ENCODE results near the gene ATG5.

ATG5 gene

GRCh38 chr6:106325336-106326178, at the start of gene ATG5:
Gene ATG5, minus strand, starts transcription at chr6:106325760. Its CDS starts 9,552 bp downstream, at chr6:106316208.
- H3K27ac ChIP-seq: peak within 1 kb of the TSS; percentile 98
- ChIA-PET CTCF (interaction anchor here (0.6 to 0.7 kb wide), 4 partner anchors 12 to 184 kb away, joined by 3 read pairs; no protein-coding TSS in a partner anchor), POLR2A (ENCODE audit: low non-redundant PET) (interaction anchor here (0.5 to 1.2 kb wide), 3 partner anchors 102 to 235 kb away, joined by 3 read pairs; no protein-coding TSS in a partner anchor)
- peak; percentile 98 for DNase-seq (ENCODE audit: low spot score)
- TF ChIP-seq CTCF (conservative IDR thresholded peaks at IDR 0.05; ENCODE audit: low read depth): no peak

GRCh38 chr6:106373502-106374239, 48.1 kb upstream of the ATG5 start:
- TF ChIP-seq CTCF (conservative IDR thresholded peaks at IDR 0.05; ENCODE audit: low read depth): no peak
- no peak for DNase-seq (ENCODE audit: low spot score)
- H3K27ac ChIP-seq: no peak overlapping the region
- ChIA-PET CTCF (no interaction called here), POLR2A (ENCODE audit: low non-redundant PET) (no interaction called here)

DNA sequence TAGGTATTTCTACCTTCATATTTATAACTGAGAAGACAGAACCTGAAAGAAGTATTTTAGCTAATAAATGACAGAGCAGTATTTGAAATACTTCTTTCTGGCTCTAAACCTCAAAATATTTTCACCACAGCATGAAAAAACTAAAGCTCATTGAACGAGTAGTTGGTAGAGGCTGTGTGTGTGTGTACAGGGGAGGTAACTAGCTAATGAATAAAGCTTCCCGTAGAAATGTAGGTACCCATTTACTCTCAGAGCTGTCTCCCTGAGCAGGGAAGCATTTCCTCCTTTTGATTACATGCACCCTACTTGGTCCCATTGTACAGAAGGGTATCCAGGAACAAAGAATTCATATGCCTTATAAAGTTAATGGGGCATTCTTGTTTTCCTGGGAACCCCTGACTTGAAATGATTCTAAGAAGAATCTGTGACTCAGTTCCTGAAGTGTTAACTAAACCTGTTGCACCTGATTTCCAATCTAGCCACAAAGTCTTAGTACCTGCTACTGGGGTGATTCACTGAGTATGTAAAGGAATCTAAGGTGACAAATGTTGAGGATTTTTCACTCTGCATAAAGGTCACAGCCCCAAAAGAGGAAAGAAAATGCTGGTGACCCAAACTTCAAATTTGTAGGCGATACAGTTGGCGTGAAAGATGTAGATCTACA, 47.4 kb upstream of the ATG5 start:
- POLR2A ChIA-PET (ENCODE audit: low non-redundant PET): no interaction called here
- CTCF ChIA-PET: interaction anchor here (4.5 kb wide), 1 partner anchor 13 kb away, joined by 22 read pairs; the partner anchor contains the start of gene CRYBG1
- DNase-seq (ENCODE audit: low spot score): peak; percentile 49
- no peak overlapping the region for H3K27ac ChIP-seq
- no peak for TF ChIP-seq CTCF (conservative IDR thresholded peaks at IDR 0.05; ENCODE audit: low read depth)

DNA sequence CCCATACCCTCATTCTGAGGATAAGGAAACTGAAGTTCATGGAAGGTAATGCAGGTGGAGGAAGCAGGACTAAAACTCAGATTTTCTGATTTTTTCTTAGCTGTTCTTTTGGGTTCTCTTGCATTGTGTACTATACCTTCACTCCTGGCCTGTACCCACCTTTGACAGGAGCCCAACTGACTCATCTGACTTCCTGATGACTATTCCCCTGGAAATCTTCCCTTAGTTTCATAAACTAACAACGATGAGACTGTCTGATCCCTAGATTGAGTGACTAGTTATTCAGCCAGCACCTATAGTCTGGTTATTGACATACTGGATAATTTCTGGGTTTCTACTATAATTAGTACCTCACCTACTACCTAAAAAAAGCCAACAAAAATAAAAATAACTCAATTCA, 45.1 kb upstream of the ATG5 start:
- DNase-seq (ENCODE audit: low spot score): peak; percentile 67
- ChIA-PET CTCF (interaction anchor here (1.1 to 4.5 kb wide), 2 partner anchors 11 to 31 kb away, joined by 3 to 22 read pairs; partner anchors contain the start of gene CRYBG1), POLR2A (ENCODE audit: low non-redundant PET) (interaction anchor here (0.7 kb wide), 1 partner anchor 31 kb away, joined by 3 read pairs; no protein-coding TSS in a partner anchor)

GRCh38 chr6:106369739-106370138, 44.2 kb upstream of the ATG5 start:
- no peak for TF ChIP-seq CTCF (conservative IDR thresholded peaks at IDR 0.05; ENCODE audit: low read depth)
- ChIA-PET CTCF (interaction anchor here (0.6 to 4.5 kb wide), 3 partner anchors 10 to 436 kb away, joined by 3 to 22 read pairs (median 3); partner anchors contain the start of gene CRYBG1), POLR2A (ENCODE audit: low non-redundant PET) (no interaction called here)
- no peak for DNase-seq (ENCODE audit: low spot score)
- no peak overlapping the region for H3K27ac ChIP-seq

More for the DNA sequence above, 45.1 kb upstream of the ATG5 start:
- TF ChIP-seq CTCF (conservative IDR thresholded peaks at IDR 0.05; ENCODE audit: low read depth): no peak
- no peak overlapping the region for H3K27ac ChIP-seq

All from RWPE1 (cell line).